ENCODE measurements around the gene SLC2A13.
"Not testable (repeated sequence)": the region's sequence is repeated elsewhere in the genome, so short reads cannot be mapped to it uniquely, and the experiment has no call there.

SLC2A13 gene

DNA sequence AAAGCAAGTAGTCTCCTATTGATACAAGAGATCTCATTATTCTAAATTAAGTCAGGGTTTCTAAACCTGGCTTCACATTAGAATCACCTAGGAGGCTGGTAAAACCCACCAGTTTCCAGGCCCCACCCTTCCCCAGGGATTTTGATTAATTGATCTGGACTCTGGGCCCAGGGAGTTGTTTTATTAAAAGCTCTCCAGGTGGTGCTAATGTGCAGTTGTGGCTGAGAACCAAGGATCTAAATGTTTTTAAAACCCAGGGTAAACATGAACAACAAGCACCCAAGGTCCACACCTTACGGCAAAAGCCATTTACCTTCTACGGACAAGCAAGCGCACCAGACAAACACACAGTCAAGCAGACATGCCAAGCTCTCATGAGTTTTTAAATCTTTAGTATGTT, 73.9 kb downstream of the SLC2A13 start:
- peak in 1 of 2 donors; percentile 1 for DNase-seq
- no peak overlapping the region for H2BK12ac ChIP-seq (ENCODE audit: low read length)

DNA sequence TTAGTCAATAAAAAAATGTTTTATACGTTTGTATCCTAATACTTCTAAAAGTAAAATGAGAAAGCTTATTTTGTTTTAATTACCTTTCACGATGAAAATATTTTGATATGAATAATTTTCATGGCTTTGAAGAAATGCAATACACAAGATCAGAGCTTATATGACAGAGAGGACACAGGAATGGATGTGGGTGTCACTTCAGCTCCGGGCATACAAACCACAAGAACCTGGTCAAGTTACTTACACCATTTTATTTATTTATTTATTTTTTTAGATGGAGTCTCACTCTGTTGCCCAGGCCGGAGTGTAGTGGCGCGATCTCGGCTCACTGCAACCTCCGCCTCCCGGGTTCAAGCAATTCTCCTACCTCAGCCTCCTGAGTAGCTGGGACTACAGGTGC, 74.9 kb downstream of the SLC2A13 start:
- H4K12ac ChIP-seq (ENCODE audit: low read depth, low read length); H3K4me3 ChIP-seq (ENCODE audit: low read depth, low read length); H3K79me1 ChIP-seq (ENCODE audit: low read length); H3K27ac ChIP-seq (ENCODE audit: low read depth, low read length); H4K8ac ChIP-seq (ENCODE audit: low read depth, low read length); H3K9ac ChIP-seq (ENCODE audit: low read length); H2BK12ac ChIP-seq (ENCODE audit: low read length); H2BK120ac ChIP-seq (ENCODE audit: insufficient read depth, low read length, poor library complexity); H3K36me3 ChIP-seq (ENCODE audit: control insufficient read depth in 1 of 2, insufficient read depth in 2 of 2, low read length in 2 of 2); DNase-seq; H3K4me1 ChIP-seq (ENCODE audit: control insufficient read depth in 1 of 2, insufficient read depth in 2 of 2, low read length in 2 of 2); H3K14ac ChIP-seq (ENCODE audit: low read length); H2BK5ac ChIP-seq (ENCODE audit: low read depth, low read length, poor library complexity); H3K79me2 ChIP-seq (ENCODE audit: control insufficient read depth, insufficient read depth, low read length, poor library complexity); H3K9me3 ChIP-seq (ENCODE audit: insufficient read depth, low read depth, low read length); H3K4ac ChIP-seq (ENCODE audit: low read depth, low read length); H2AFZ ChIP-seq (ENCODE audit: insufficient read depth, low read length, poor library complexity); H2AK5ac ChIP-seq (ENCODE audit: low read length); H3K18ac ChIP-seq (ENCODE audit: low read length); H3K4me2 ChIP-seq (ENCODE audit: low read length); H3K23ac ChIP-seq (ENCODE audit: low read length); H3K27me3 ChIP-seq (ENCODE audit: insufficient read depth, low read length): not testable (repeated sequence)
- H4K91ac ChIP-seq (ENCODE audit: low read depth, low read length) = peak overlapping the region; percentile 55
- no CpG with 5 or more reads among the region's 9 CpGs for WGBS (ENCODE audit: extremely low coverage, insufficient coverage, insufficient read length)

More for the DNA sequence above, 73.9 kb downstream of the SLC2A13 start:
- Histone ChIP-seq H3K27me3 (ENCODE audit: insufficient read depth, low read length) (no peaks in the 10 kb centered on the region), H3K79me1 (ENCODE audit: low read length) (peaks cover 2% of the 10 kb centered on the region), H4K91ac (ENCODE audit: low read depth, low read length) (no peak overlapping the region), H3K27ac (ENCODE audit: low read depth, low read length) (peak overlapping the region; percentile 61), H2BK120ac (ENCODE audit: insufficient read depth, low read length, poor library complexity) (no peak overlapping the region), H3K4me3 (ENCODE audit: low read depth, low read length) (no peak overlapping the region), H3K14ac (ENCODE audit: low read length) (no peak overlapping the region), H2AK5ac (ENCODE audit: low read length) (no peak overlapping the region), H4K12ac (ENCODE audit: low read depth, low read length) (no peak overlapping the region), H3K36me3 (ENCODE audit: control insufficient read depth in 1 of 2, insufficient read depth in 2 of 2, low read length in 2 of 2) (no peaks in the 10 kb centered on the region), H4K8ac (ENCODE audit: low read depth, low read length) (no peak overlapping the region), H3K18ac (ENCODE audit: low read length) (no peak overlapping the region), H3K4me1 (ENCODE audit: control insufficient read depth in 1 of 2, insufficient read depth in 2 of 2, low read length in 2 of 2) (peaks cover 3% of the 10 kb centered on the region in 2 experiments), H3K79me2 (ENCODE audit: control insufficient read depth, insufficient read depth, low read length, poor library complexity) (no peaks in the 10 kb centered on the region), H3K9ac (ENCODE audit: low read length) (no peak overlapping the region), H3K9me3 (ENCODE audit: insufficient read depth, low read depth, low read length) (no peaks in the 10 kb centered on the region), H3K4me2 (ENCODE audit: low read length) (peak overlapping the region; percentile 4), H2BK5ac (ENCODE audit: low read depth, low read length, poor library complexity) (peak overlapping the region; percentile 48), H2AFZ (ENCODE audit: insufficient read depth, low read length, poor library complexity) (no peak overlapping the region), H3K23ac (ENCODE audit: low read length) (no peak overlapping the region), H3K4ac (ENCODE audit: low read depth, low read length) (no peak overlapping the region)
- WGBS (ENCODE audit: extremely low coverage, insufficient coverage, insufficient read length) = no CpG with 5 or more reads among the region's 3 CpGs

DNA sequence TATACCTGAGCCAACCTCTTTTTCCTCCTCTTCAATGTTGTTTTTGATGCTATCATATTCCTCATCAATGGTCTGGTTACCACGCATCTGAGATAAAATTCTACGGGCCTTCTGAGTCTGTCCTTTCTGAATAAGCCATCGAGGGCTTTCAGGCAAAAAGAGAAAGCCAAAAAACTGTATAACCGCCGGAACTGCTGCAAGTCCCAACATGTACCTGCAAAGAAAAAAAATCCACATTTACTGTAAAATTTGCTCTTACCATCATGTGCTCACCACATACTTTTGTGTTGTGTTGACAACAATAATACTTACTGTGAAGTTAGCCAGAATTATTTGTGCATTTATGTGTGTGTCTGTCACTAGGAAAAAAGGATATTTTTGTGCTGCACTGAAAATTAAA, 77.6 kb downstream of the SLC2A13 start:
- H3K4me3 ChIP-seq (ENCODE audit: low read depth, low read length) = no peak overlapping the region

DNA sequence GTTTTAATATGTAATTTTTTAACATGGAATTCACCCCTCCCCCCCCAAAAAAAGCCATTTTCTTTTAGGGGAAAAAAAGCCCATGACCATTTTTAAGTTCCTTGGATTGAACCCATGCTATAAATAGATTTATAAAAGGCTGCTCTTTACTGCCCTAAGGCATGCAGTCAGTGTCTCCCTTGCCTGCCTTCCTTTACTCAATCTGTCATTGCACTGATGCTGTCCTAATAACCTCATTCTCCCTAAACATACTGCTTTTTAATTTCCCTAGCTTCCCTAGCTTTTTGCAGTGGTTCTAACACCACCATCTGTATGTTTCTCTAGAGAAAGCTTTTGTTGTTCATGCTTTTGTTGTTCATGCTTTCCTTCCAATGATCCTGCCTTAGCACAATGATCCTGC, 83.0 kb downstream of the SLC2A13 start:
- no peak overlapping the region for H4K12ac ChIP-seq (ENCODE audit: low read depth, low read length)
- H3K27me3 ChIP-seq (ENCODE audit: insufficient read depth, low read length) = no peaks in the 10 kb centered on the region
- no peaks in the 10 kb centered on the region for H3K79me2 ChIP-seq (ENCODE audit: control insufficient read depth, insufficient read depth, low read length, poor library complexity)
- no peak overlapping the region for H3K4ac ChIP-seq (ENCODE audit: low read depth, low read length)
- no peak overlapping the region for H3K23ac ChIP-seq (ENCODE audit: low read length)
- H4K91ac ChIP-seq (ENCODE audit: low read depth, low read length) = no peak overlapping the region
- no peak for DNase-seq
- H3K79me1 ChIP-seq (ENCODE audit: low read length) = no peaks in the 10 kb centered on the region
- no peak overlapping the region for H2AFZ ChIP-seq (ENCODE audit: insufficient read depth, low read length, poor library complexity)
- peaks cover 0 to 2% of the 10 kb centered on the region in 2 experiments for H3K4me1 ChIP-seq (ENCODE audit: control insufficient read depth in 1 of 2, insufficient read depth in 2 of 2, low read length in 2 of 2)
- no peak overlapping the region for H3K14ac ChIP-seq (ENCODE audit: low read length)
- H2BK12ac ChIP-seq (ENCODE audit: low read length) = no peak overlapping the region
- H2AK5ac ChIP-seq (ENCODE audit: low read length) = no peak overlapping the region
- H4K8ac ChIP-seq (ENCODE audit: low read depth, low read length) = no peak overlapping the region
- no peak overlapping the region for H3K9ac ChIP-seq (ENCODE audit: low read length)
- no peak overlapping the region for H2BK5ac ChIP-seq (ENCODE audit: low read depth, low read length, poor library complexity)
- no peak overlapping the region for H3K27ac ChIP-seq (ENCODE audit: low read depth, low read length)
- no peak overlapping the region for H3K4me2 ChIP-seq (ENCODE audit: low read length)
- H2BK120ac ChIP-seq (ENCODE audit: insufficient read depth, low read length, poor library complexity) = no peak overlapping the region
- H3K36me3 ChIP-seq (ENCODE audit: control insufficient read depth in 1 of 2, insufficient read depth in 2 of 2, low read length in 2 of 2) = no peaks in the 10 kb centered on the region
- H3K18ac ChIP-seq (ENCODE audit: low read length) = no peak overlapping the region
- H3K9me3 ChIP-seq (ENCODE audit: insufficient read depth, low read depth, low read length) = no peaks in the 10 kb centered on the region
- no peak overlapping the region for H3K4me3 ChIP-seq (ENCODE audit: low read depth, low read length)

More for the DNA sequence above, 77.6 kb downstream of the SLC2A13 start:
- Histone ChIP-seq H3K4me2 (ENCODE audit: low read length) (no peak overlapping the region), H3K79me2 (ENCODE audit: control insufficient read depth, insufficient read depth, low read length, poor library complexity) (no peaks in the 10 kb centered on the region), H2BK12ac (ENCODE audit: low read length) (no peak overlapping the region), H4K91ac (ENCODE audit: low read depth, low read length) (no peak overlapping the region), H3K79me1 (ENCODE audit: low read length) (peaks cover 2% of the 10 kb centered on the region), H3K9me3 (ENCODE audit: insufficient read depth, low read depth, low read length) (no peaks in the 10 kb centered on the region), H4K12ac (ENCODE audit: low read depth, low read length) (no peak overlapping the region), H3K36me3 (ENCODE audit: control insufficient read depth in 1 of 2, insufficient read depth in 2 of 2, low read length in 2 of 2) (no peaks in the 10 kb centered on the region), H3K4ac (ENCODE audit: low read depth, low read length) (no peak overlapping the region), H3K27ac (ENCODE audit: low read depth, low read length) (no peak overlapping the region), H2AK5ac (ENCODE audit: low read length) (no peak overlapping the region), H2BK5ac (ENCODE audit: low read depth, low read length, poor library complexity) (no peak overlapping the region), H3K9ac (ENCODE audit: low read length) (no peak overlapping the region), H4K8ac (ENCODE audit: low read depth, low read length) (no peak overlapping the region), H3K23ac (ENCODE audit: low read length) (no peak overlapping the region), H3K18ac (ENCODE audit: low read length) (no peak overlapping the region), H2BK120ac (ENCODE audit: insufficient read depth, low read length, poor library complexity) (no peak overlapping the region), H2AFZ (ENCODE audit: insufficient read depth, low read length, poor library complexity) (no peak overlapping the region), H3K4me1 (ENCODE audit: control insufficient read depth in 1 of 2, insufficient read depth in 2 of 2, low read length in 2 of 2) (peaks cover 3% of the 10 kb centered on the region in 2 experiments), H3K27me3 (ENCODE audit: insufficient read depth, low read length) (no peaks in the 10 kb centered on the region), H3K14ac (ENCODE audit: low read length) (no peak overlapping the region)
- DNase-seq = no peak
- no CpG with 5 or more reads among the region's 5 CpGs for WGBS (ENCODE audit: extremely low coverage, insufficient coverage, insufficient read length)
